Hematopoietic multipotent progenitor cell treated with erythropoietin and hydrocortisone succinate and interleukin-3 and kit ligand, for 4 days (in vitro differentiated cells): ENCODE data around the gene CD180.
A peak's percentile ranks its signal among the peaks of the same experiment; 100 is the strongest.

Experiments used
- DNase-seq: peaks from one replicate; pipeline ENCODE4 v3.0.0-alpha.2; 2015

CD180 gene

GRCh38 chr5:67196537-67197059 lies at the start of gene CD180:
TSS of gene CD180 (minus strand) at chr5:67196799. CDS start at chr5:67196641, 158 bp downstream.
- no peak for DNase-seq

- DNase-seq: peak; percentile 90
These were observed 49.5 kb upstream of the CD180 start for GRCh38 chr5:67246108-67246507.

GRCh38 chr5:67245259-67245846 lies 48.8 kb upstream of the CD180 start:
- no peak for DNase-seq

DNA sequence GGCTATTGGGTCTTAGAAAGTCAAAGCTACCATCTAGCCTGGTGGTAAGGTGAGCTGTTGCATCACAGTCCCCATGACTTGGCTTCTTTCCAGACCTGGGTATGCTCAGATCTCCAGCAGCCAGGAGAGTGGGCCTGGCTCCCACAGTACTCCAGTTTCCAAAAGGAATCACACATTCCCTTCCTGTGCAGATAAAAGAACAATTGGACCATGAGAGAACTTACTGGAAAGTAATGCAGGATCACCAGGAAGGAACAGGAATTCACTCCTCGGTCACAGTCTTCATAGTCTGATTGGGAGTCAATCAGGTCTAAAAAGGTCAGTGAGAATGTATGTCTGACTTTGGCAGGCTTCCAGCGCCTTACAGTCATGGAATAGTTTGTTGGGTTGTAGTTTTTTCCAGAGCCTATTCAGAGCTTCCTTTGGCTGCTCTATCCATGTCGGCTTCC lies 47.8 kb upstream of the CD180 start:
- no peak for DNase-seq

DNA sequence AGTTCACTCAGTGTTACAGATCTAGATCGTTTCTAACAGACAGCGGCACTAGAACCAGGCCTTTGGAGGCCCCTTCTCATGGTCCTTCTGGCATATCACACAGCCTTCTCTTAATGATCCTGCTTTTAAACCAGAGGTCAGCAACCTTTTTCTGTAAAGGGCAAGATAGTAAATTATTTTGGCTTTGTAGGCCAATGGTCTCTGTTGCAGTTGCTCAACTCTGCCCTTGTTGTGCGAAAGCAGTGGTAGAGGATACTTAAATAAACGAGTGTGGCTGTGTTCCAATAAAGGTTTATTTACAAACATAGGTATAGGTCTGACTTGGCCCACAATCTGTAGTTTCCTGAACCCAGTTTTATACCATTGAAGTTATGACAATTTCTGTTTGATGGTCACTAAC lies 47.3 kb upstream of the CD180 start:
- no peak for DNase-seq

GRCh38 chr5:67243349-67243748 lies 46.8 kb upstream of the CD180 start:
- DNase-seq: no peak

DNA sequence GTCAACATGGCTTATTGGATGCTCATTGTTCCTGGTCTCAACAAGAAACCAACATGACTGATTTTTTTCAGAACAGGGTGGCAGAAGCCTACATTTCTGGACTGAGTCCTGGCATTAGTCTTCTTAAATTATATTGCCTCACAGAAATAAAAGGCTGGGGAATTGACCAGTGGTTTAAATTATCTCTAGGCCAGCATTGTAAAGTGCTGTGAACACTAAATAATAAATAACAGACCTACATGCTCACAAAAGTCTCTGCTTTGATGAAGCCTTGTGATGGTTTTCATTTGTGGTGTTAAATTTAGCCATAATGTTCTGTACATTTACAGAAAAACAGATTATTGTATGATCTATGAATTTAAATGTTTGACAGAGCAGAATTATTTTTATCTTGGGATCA lies 44.7 kb upstream of the CD180 start:
- no peak for DNase-seq

- no peak for DNase-seq
These were observed 44.2 kb upstream of the CD180 start for GRCh38 chr5:67240846-67241245.

GRCh38 chr5:67240065-67240464 lies 43.5 kb upstream of the CD180 start:
- DNase-seq: no peak

DNA sequence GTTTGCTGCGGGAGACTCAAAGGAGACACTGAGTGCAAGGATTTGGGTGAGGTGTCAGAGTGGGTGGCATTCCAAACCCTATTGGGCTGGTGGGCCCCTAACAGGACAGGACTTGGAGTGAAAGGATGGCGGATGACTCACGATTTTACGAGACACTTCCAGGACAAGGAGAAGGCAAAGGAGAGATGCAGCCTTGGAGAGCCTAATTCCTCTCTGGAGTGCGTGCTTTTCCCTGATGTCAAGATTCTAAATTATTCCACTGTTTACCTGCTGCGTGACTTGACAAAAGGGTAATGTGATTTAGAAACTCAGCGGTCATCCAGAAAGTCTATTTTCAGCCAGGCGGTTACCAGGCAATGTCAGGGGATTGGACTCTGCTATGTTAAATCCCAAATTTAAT lies 41.6 kb upstream of the CD180 start:
- no peak for DNase-seq

- DNase-seq: no peak
These were observed 39.0 kb upstream of the CD180 start for GRCh38 chr5:67235399-67236110.

DNA sequence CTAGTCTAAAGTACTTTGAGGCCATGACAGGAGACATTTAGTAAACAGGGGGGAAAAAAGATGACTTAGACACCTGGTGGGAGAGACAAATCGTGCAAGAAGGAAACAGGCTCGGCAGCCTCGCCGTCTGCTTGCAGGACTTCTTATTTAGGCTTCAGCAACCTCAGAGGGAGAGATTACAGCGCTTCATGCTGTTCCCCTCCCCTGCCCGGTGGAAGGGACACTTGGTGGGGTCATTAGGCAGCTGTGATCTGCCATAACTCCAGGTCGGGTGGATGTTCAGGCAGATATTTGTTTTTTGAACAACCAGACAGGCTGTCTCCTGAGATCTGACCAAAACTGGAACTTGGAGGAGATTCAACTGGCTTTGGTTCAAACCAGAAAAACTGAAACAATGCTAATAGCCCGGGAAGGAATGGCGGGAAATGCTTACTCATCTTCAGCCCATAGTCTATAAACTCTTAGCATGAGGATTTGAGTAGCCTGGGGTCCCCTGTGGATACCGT lies 38.1 kb upstream of the CD180 start:
- peak; percentile 75 for DNase-seq

DNA sequence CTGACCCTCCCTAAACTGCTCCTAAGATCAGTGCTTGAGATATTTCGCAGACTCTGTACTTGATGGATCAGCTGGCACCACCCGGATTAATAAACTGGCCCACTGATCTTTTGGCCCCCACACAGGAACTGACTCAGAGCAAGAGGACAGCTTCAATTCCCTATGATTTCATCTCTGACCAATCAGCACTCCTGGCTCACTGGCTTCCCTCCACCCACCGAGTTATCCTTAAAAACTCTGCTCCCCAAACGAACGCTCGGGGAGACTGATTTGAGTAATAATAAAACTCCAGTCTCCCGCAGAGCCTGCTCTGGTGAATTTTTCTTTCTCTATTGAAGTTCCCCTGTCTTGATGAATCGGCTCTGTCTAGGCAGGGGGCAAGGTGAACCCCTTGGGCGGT lies 36.5 kb upstream of the CD180 start:
- DNase-seq: no peak

GRCh38 chr5:67223211-67223610 lies 26.6 kb upstream of the CD180 start:
- DNase-seq: peak; percentile 31

GRCh38 chr5:67222243-67223025 lies 25.8 kb upstream of the CD180 start:
- DNase-seq: peak; percentile 31

GRCh38 chr5:67221487-67222242 lies 25.1 kb upstream of the CD180 start:
- DNase-seq: peak; percentile 64

DNA sequence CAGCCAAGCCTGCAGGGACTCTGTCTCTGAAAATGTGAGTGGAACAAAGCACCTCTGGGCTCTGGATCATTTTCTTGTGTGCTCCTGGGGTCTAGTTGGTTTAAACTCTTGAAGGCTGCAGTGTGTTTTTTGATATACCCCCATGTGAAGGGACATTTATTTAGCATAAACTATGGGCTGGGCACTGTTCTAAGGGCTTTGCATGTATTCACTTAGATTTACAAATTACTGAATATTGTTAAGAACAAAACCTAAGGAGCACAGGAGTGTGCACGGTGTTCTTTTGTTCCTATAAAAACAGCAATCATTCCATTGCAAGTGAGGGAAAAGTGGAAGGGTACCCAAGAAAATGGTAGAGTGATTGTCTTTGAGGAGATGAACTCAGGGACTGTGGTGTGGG lies 20.0 kb upstream of the CD180 start:
- DNase-seq: no peak

DNA sequence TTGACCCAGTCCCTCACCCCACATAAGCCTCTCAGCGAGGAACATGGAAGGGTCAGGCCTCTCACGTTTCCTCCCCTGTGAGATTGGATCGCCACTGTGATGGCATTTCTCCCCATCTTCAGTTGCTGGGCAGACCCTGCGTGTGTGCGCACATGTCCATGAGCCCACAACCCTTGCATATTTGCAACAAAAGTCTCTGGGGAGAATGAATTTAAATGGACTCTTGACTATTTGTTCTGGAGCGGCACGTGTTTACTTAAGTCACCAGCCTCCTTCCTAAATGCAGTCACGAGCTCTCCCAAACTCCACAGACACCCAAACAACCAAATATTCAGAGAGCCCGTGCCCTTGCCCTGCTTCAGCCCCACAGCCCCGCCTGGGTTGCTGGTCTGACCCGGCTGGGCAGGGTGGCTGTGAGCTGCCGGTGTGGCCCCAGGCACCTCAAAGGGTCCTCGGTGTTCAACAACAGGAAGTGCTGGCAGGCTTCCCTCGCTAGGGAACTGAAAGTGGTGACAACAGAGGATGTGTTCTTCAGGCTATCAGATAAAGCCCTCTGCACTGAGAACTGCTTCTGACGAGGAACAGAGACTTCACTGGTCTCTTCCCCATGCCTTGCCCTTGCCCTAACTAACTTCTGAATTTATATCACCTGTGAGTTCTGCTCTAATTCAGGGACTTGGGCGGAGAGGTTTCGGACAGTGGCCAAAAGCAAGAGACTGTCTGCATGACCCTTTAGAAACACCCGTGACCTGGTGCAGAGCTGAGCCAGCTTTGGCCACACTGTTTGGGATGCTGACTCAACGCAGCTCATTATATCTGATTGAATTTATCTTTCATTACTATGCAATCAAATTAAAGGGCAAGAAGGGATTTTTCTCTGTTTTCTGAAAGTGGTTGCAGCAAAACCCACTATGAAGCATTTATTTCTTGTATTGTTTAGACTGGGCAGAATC lies 19.2 kb upstream of the CD180 start:
- peak; percentile 94 for DNase-seq

GRCh38 chr5:67214707-67215447 lies 18.3 kb upstream of the CD180 start:
- DNase-seq: no peak

DNA sequence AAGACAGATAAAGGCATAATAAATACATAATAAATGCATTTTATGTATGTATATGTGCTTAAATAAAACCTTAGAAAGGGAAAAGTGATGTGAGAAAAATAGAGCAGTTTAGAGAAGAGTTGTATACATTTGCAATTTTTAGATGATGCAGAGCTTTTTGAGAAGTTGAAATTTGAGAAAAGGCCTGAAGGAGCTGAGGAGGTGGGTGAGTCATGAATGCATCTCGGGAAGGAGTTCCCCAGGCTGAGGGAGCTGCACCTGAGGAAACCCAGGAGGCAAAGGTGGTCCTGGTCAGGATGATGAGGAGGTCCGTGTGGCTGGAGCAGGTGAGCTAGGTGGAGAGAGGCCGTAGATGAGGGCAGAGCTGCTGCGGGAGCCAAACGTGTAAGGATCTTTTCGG lies 17.4 kb upstream of the CD180 start:
- DNase-seq: no peak

DNA sequence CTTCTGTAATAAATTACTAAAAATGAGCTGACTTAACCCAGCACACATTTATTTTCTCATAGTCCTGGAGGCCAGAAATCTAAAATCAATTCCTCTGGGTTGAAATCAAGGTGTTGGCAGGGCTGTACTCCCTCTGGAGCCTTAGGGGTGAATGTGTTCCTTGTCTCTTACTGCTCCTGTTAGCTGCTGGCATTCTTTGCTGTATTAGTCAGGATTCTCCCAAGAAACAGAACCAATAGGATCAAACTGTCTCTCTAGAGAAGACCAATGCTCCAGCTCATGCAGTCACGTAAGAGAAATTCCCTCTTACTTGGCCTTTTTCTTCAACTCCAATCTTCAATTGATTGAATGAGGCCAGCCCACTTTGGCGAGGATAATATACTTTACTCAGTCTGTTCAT lies 15.3 kb upstream of the CD180 start:
- no peak for DNase-seq
